Urothelium cell line (cell line): ENCODE results near the gene MITF.
"Not testable (repeated sequence)": the region's sequence is repeated elsewhere in the genome, so short reads cannot be mapped to it uniquely, and the experiment has no call there.

Experiments
- DNase-seq: peaks from one replicate; pipeline ENCODE4 v3.0.0; 2011; ENCODE audit warnings: low spot score, mixed read lengths
- FAIRE-seq: peaks from 2 replicates; lab custom pipeline; 2011; peaks lifted over from hg19 to GRCh38; lab: Jason Lieb, UNC

MITF gene

DNA sequence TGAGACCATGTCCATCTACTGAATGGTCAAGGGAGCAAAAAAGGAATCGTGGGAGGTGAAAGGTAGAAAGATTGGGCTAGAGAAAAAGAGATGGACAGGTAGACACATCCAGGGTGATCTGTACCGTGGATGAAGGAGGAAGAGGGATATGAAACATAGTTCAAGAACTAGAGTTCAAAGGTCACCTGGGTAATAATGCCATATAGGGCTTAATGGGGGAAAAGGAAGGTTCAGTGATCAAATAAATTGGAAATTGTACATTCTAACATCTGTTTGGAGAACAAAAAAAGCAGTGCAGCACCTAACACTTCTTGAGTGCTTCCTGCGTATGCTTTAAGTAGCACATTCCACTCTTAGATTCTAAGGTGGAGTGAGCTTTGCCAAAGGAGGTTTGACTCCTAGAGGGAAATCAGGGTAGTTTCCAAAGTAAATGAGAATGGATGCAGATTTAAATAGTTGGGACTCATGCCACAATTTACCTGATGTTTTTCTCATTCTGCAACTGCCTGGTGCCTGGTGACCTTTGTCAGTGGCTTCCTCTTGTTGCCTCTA, 46.6 kb downstream of the MITF start:
- FAIRE-seq: no peak
- no peak for DNase-seq

- FAIRE-seq: no peak
Observed at GRCh38 chr3:69786854-69787253, 47.6 kb downstream of the MITF start.

DNA sequence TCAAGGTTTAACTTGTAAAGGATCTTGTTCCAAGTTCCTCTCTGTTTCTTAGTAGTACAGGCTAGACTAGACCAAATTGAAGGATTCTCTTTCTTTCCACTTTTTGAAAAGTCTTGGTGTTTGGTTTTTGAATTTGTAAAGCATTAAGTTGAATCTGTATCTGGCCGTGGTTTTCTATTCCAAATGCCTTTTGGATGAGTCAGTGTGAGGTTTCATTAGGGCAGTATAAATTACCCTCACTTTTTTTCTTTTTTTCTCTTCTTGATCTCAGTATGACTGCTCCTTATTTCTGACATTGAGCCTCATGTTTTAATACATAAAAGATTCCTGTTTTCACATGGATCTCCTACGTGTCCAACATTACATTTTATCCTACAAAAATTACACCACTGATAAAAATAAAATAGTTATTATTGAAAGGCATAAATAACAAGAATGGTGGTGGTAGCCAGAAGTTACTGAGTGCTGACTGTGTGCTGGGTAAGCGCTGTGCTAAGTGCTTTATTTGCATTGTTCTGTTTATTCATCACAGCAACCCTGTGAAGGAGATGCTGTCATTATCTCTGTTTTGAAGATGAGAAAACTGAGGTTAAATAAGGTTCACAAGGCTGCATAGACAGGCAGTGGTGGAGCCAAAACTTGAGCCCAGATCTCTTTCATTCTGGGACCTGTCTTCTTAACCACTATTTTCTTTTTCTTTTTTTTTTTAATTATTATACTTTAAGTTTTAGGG, 48.3 kb downstream of the MITF start:
- FAIRE-seq: no peak
- peak; percentile 56 for DNase-seq

More at GRCh38 chr3:69786854-69787253, 47.6 kb downstream of the MITF start:
- no peak for DNase-seq

GRCh38 chr3:69791106-69791505, 51.8 kb downstream of the MITF start:
- no peak for DNase-seq

GRCh38 chr3:69791919-69792399, 52.7 kb downstream of the MITF start:
- no peak for FAIRE-seq
- no peak for DNase-seq

More at GRCh38 chr3:69791106-69791505, 51.8 kb downstream of the MITF start:
- FAIRE-seq: no peak

DNA sequence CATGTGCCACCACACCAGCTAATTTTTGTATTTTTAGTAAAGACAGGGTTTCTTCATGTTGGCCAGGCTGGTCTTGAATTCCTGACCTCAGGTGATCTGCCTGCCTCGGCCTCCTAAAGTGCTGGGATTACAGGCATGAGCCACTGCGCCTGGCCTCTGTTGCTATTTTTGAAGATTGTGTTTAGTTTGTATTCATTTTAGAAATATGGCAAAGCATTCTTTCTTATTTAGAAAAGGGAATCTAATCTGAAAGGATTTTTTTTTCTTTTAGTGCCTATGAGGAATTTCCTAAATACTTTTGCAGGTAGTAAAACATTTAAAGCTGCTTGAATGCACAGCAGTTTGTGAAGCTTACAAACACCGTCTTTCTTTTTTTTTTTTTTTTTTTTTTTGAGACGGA, 56.9 kb downstream of the MITF start:
- not testable (repeated sequence) for DNase-seq, FAIRE-seq

DNA sequence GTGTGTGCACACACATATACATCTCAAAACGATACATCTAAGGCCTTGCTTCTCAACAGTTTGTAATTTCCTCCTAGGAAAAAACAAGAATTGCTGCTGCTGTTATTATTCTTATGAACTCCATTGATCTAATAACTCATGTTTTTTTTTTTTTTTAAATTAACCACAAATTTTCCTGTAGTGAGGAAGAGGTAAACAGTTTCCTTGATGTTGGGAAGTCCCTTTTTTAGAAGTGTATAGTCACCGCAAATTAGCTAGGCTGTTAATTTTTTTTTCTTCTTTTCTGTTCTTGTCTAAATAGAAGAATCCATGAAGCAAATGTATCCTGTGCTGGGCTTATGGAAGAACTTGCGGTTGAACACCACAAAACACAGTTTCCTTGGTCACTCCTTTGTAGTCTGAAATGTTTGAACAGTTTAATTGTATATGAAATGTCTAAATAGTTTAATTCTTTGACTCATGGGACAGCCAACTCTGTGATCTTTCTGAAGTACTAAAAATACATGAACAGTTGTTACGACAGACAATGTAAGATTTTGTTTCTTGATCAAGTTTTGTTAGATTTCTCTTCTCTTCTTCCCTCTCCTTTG, 64.5 kb downstream of the MITF start:
- no peak for DNase-seq
- no peak for FAIRE-seq

GRCh38 chr3:69805491-69805890, 66.2 kb downstream of the MITF start:
- no peak for DNase-seq
- no peak for FAIRE-seq

DNA sequence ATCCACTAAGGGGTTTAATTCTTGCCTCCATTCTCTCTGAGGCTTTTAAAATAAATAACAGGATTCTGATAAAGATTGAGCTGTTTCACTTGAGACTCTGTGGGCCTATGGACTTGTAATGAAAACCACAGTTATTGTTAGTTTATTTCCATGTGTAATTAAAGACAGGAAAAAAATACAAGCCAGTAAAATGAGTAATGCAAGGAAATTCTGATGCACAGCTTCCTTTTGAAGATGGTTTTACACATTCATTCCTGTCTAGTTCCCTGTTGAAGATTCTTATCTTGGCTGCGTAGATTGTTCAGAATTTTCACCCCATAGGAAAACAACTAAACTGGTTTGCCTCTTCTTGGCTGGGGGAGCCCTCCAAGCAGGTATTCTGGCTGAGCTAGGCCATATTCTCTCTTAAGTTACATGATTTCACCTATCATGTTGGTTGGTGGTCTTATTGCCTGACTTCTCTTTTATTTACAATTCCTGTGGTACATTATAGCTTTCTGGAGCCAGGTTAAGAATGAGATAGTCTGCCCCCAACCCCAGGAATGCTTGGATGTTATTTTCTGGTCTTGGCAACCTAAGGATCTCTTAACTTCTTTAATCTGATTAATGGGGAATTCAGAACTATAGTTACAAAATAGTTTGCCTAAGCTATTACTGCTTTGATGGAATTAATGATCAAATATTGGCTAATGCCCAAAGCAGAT, 67.6 kb downstream of the MITF start:
- DNase-seq (no peak), FAIRE-seq (no peak)

DNA sequence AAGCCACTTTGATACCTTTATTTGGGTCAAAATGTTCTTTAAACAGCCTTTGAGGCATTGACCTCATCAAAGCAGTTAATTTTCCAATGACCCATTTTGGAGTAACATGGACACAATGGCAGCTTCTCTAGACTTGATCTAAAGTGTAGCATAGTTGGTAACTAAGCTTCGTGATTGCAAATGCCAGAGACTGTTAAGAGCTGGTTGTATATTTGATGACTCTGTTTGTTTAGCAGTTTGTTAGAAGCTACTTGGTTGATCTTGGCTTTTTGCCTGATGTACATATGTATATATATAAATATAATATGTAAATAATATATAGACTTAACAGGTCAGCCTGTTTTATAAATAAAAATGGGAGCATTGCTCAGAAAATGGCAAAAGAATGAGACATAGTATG, 68.4 kb downstream of the MITF start:
- FAIRE-seq (no peak), DNase-seq (no peak)

GRCh38 chr3:69809076-69809835, 70.0 kb downstream of the MITF start:
- FAIRE-seq (no peak), DNase-seq (no peak)

- DNase-seq: no peak
Observed at GRCh38 chr3:69811452-69812401, 72.5 kb downstream of the MITF start.

GRCh38 chr3:69815970-69816369, 76.7 kb downstream of the MITF start:
- DNase-seq: no peak
- no peak for FAIRE-seq

More at GRCh38 chr3:69811452-69812401, 72.5 kb downstream of the MITF start:
- no peak for FAIRE-seq

DNA sequence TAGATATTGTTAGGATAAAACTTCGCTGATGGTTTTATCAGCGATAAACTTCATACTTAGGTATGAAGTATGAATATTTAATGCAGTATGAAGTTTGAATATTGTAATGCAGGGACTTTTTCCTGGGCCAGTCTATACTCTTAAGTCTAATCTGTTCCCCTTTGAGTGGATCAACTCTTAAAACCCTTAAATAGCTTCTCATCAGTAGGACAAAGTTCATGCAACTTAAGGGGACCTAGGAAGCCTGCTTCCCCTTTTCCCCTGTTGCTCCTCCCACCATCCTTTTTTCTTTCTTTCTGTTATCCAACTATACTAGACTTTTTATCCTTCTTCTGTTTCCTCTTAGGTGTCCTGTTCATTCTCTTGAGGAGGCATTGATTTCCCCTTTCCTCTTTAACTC, 78.7 kb downstream of the MITF start:
- FAIRE-seq (no peak), DNase-seq (no peak)

DNA sequence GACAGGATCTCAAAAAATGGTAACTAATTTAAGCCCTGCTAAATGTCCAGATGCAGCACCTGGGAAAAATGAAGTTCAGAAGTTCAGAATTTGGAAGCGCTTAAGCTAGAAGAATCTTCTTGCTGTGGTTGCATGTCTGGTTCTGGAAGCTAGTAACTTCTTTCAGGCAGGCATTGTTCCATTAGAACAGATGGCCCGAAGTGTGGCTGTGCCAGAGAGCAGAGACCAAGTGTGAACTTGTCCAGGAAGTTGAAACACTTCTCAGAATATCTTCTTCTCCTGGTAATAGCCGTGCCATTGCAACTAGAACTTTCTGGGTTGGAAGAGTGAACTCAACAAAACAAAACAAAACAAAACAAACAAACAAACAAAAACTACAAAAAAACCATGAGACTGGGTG, 80.0 kb downstream of the MITF start:
- DNase-seq (no peak), FAIRE-seq (no peak)

GRCh38 chr3:69821133-69821532, 81.9 kb downstream of the MITF start:
- DNase-seq: peak; percentile 11
- FAIRE-seq: no peak

GRCh38 chr3:69823743-69824142, 84.5 kb downstream of the MITF start:
- DNase-seq (no peak), FAIRE-seq (no peak)

- DNase-seq: no peak
- FAIRE-seq: no peak
Observed at GRCh38 chr3:69825446-69825845, 86.2 kb downstream of the MITF start.

- no peak for DNase-seq
- no peak for FAIRE-seq
Observed at GRCh38 chr3:69827127-69827526, 87.9 kb downstream of the MITF start.

- DNase-seq: no peak
- FAIRE-seq: no peak
Observed at GRCh38 chr3:69828817-69829216, 89.6 kb downstream of the MITF start.
